Activated CD4-positive, alpha-beta memory T cell treated with anti-CD3 and anti-CD28 coated beads for 36 hours (primary cell): ENCODE data around the gene ANKMY1. TPM values are rescaled to one million over a fixed set of nuclear protein-coding genes. Genes with fewer than 3 reads are reported as not detected.
A peak's percentile ranks its signal among the peaks of the same experiment; 100 is the strongest.

ENCODE experiments used
- CTCF ChIA-PET: fragments of 350-600 bp; sonication (Branson Sonifier 250); formaldehyde crosslinking; loops from one replicate; lab custom pipeline; 2021; ENCODE audit warnings: antibody characterized with exemption, inconsistent platforms; lab: Charles Lee
- POLR2A ChIA-PET: fragments of 350-600 bp; sonication (Branson Sonifier 250); formaldehyde crosslinking; loops from one replicate; lab custom pipeline; 2021; ENCODE audit warnings: antibody characterized with exemption; lab: Charles Lee
- DNase-seq: peaks from one replicate; pipeline ENCODE4 v3.0.0-alpha.2; 2020
- H3K27ac Mint-ChIP-seq: one replicate; pipeline ENCODE4 v1.8.0; 2021; ENCODE audit warnings: mixed read lengths
- H3K27me3 Mint-ChIP-seq: one replicate; pipeline ENCODE4 v1.8.0; 2021; ENCODE audit warnings: mixed read lengths
- H3K36me3 Mint-ChIP-seq: one replicate; pipeline ENCODE4 v1.8.0; 2021; ENCODE audit warnings: mixed read lengths
- H3K4me1 Mint-ChIP-seq: one replicate; pipeline ENCODE4 v1.8.0; 2021; ENCODE audit warnings: low read depth, mixed read lengths
- H3K4me3 Mint-ChIP-seq: one replicate; pipeline ENCODE4 v1.8.0; 2021; ENCODE audit warnings: mild to moderate bottlenecking, mixed read lengths
- H3K9me3 Mint-ChIP-seq: one replicate; pipeline ENCODE4 v1.8.0; 2021; ENCODE audit warnings: mixed read lengths
- intact Hi-C: fragments of 100-400 bp; cut with micrococcal nuclease; formaldehyde crosslinking; loops from one replicate; pipeline ENCODE4 v1.15.1; 2023
- total RNA-seq, 2 experiments: library from RNA; stranded (reverse); gene quantifications; one replicate each; pipeline ENCODE4 v1.2.3, GENCODE V29; 2021

The ANKMY1 gene
- total RNA-seq, 2 experiments from 2014 or later = 18.4 to 19.1 TPM

- Mint-ChIP-seq H3K4me1 (no peaks in the 10 kb centered on the region), H3K9me3 (peaks cover 8% of the 10 kb centered on the region), H3K27ac (no peak overlapping the region), H3K36me3 (peaks cover 7% of the 10 kb centered on the region), H3K4me3 (no peak overlapping the region), H3K27me3 (no peaks in the 10 kb centered on the region)
- ChIA-PET CTCF (no interaction called here), POLR2A (no interaction called here)
- DNase-seq = peak; percentile 4
- intact Hi-C loops = no loop called here
Measured at GRCh38 chr2:240480834-240481623, 76.8 kb downstream of the ANKMY1 start.

- ChIA-PET POLR2A (no interaction called here), CTCF (no interaction called here)
- H3K4me3 Mint-ChIP-seq = no peak overlapping the region
- peaks cover 11% of the 10 kb centered on the region for H3K36me3 Mint-ChIP-seq
- H3K4me1 Mint-ChIP-seq = no peaks in the 10 kb centered on the region
- H3K27ac Mint-ChIP-seq = no peak overlapping the region
- intact Hi-C loops = no loop called here
- peaks cover 17% of the 10 kb centered on the region for H3K9me3 Mint-ChIP-seq
- peak; percentile 1 for DNase-seq
- H3K27me3 Mint-ChIP-seq = no peaks in the 10 kb centered on the region
Measured at GRCh38 chr2:240479111-240479501, 78.7 kb downstream of the ANKMY1 start.

GRCh38 chr2:240478346-240479110, 79.3 kb downstream of the ANKMY1 start:
- intact Hi-C loops = no loop called here
- DNase-seq = peak; percentile 1
- Mint-ChIP-seq H3K4me3 (no peak overlapping the region), H3K27ac (no peak overlapping the region), H3K36me3 (peaks cover 13% of the 10 kb centered on the region), H3K9me3 (peaks cover 22% of the 10 kb centered on the region), H3K27me3 (no peaks in the 10 kb centered on the region), H3K4me1 (no peaks in the 10 kb centered on the region)
- ChIA-PET POLR2A (no interaction called here), CTCF (no interaction called here)

GRCh38 chr2:240477916-240478315, 79.9 kb downstream of the ANKMY1 start:
- intact Hi-C loops = no loop called here
- peak; percentile 3 for DNase-seq
- ChIA-PET CTCF (no interaction called here), POLR2A (no interaction called here)
- no peak overlapping the region for H3K4me3 Mint-ChIP-seq
- H3K27me3 Mint-ChIP-seq = no peaks in the 10 kb centered on the region
- no peak overlapping the region for H3K27ac Mint-ChIP-seq
- peaks cover 27% of the 10 kb centered on the region for H3K9me3 Mint-ChIP-seq
- no peaks in the 10 kb centered on the region for H3K4me1 Mint-ChIP-seq
- H3K36me3 Mint-ChIP-seq = peaks cover 15% of the 10 kb centered on the region

- H3K36me3 Mint-ChIP-seq = peaks cover 15% of the 10 kb centered on the region
- H3K4me1 Mint-ChIP-seq = no peaks in the 10 kb centered on the region
- no peak overlapping the region for H3K27ac Mint-ChIP-seq
- ChIA-PET POLR2A (no interaction called here), CTCF (interaction anchor here (0.6 kb wide), 1 partner anchor 412 kb away, joined by 3 read pairs; no protein-coding TSS in a partner anchor)
- DNase-seq = no peak
- peaks cover 30% of the 10 kb centered on the region for H3K9me3 Mint-ChIP-seq
- H3K27me3 Mint-ChIP-seq = no peaks in the 10 kb centered on the region
- H3K4me3 Mint-ChIP-seq = no peak overlapping the region
- intact Hi-C loops = no loop called here
Measured at GRCh38 chr2:240473211-240473610, 84.6 kb downstream of the ANKMY1 start.

GRCh38 chr2:240472078-240472790, 85.6 kb downstream of the ANKMY1 start:
- no peaks in the 10 kb centered on the region for H3K27me3 Mint-ChIP-seq
- intact Hi-C loops = no loop called here
- no peak overlapping the region for H3K4me3 Mint-ChIP-seq
- ChIA-PET CTCF (no interaction called here), POLR2A (no interaction called here)
- H3K27ac Mint-ChIP-seq = no peak overlapping the region
- no peak for DNase-seq
- H3K9me3 Mint-ChIP-seq = peaks cover 30% of the 10 kb centered on the region
- no peaks in the 10 kb centered on the region for H3K4me1 Mint-ChIP-seq
- peaks cover 15% of the 10 kb centered on the region for H3K36me3 Mint-ChIP-seq

- Mint-ChIP-seq H3K4me3 (no peak overlapping the region), H3K9me3 (peaks cover 18% of the 10 kb centered on the region), H3K27me3 (no peaks in the 10 kb centered on the region), H3K4me1 (no peaks in the 10 kb centered on the region), H3K27ac (no peak overlapping the region), H3K36me3 (peaks cover 11% of the 10 kb centered on the region)
- CTCF ChIA-PET = no interaction called here
- intact Hi-C loops = no loop called here
- peak; percentile 3 for DNase-seq
- POLR2A ChIA-PET = no interaction called here
Measured at GRCh38 chr2:240469740-240470139, 88.0 kb downstream of the ANKMY1 start.

GRCh38 chr2:240469239-240469636, 88.5 kb downstream of the ANKMY1 start:
- Mint-ChIP-seq H3K27me3 (no peaks in the 10 kb centered on the region), H3K4me3 (no peak overlapping the region), H3K9me3 (peaks cover 14% of the 10 kb centered on the region), H3K4me1 (no peaks in the 10 kb centered on the region), H3K36me3 (peaks cover 6% of the 10 kb centered on the region), H3K27ac (no peak overlapping the region)
- peak; percentile 1 for DNase-seq
- POLR2A ChIA-PET = no interaction called here
- CTCF ChIA-PET = no interaction called here
- intact Hi-C loops = no loop called here

- Mint-ChIP-seq H3K36me3 (peaks cover 3% of the 10 kb centered on the region), H3K4me3 (no peak overlapping the region), H3K27me3 (no peaks in the 10 kb centered on the region), H3K27ac (no peak overlapping the region), H3K4me1 (no peaks in the 10 kb centered on the region), H3K9me3 (peaks cover 9% of the 10 kb centered on the region)
- intact Hi-C loops = no loop called here
- ChIA-PET POLR2A (no interaction called here), CTCF (no interaction called here)
- peak; percentile 2 for DNase-seq
Measured at GRCh38 chr2:240468303-240469238, 89.2 kb downstream of the ANKMY1 start.

- DNase-seq = peak; percentile 7
- no peak overlapping the region for H3K4me3 Mint-ChIP-seq
- H3K27me3 Mint-ChIP-seq = no peaks in the 10 kb centered on the region
- no peak overlapping the region for H3K27ac Mint-ChIP-seq
- no peaks in the 10 kb centered on the region for H3K36me3 Mint-ChIP-seq
- ChIA-PET POLR2A (no interaction called here), CTCF (no interaction called here)
- H3K9me3 Mint-ChIP-seq = peaks cover 3% of the 10 kb centered on the region
- intact Hi-C loops = no loop called here
- H3K4me1 Mint-ChIP-seq = no peaks in the 10 kb centered on the region
Measured at GRCh38 chr2:240467659-240468302, 90.0 kb downstream of the ANKMY1 start.

GRCh38 chr2:240467149-240467642, 90.6 kb downstream of the ANKMY1 start:
- no peak overlapping the region for H3K4me3 Mint-ChIP-seq
- H3K9me3 Mint-ChIP-seq = no peaks in the 10 kb centered on the region
- H3K27ac Mint-ChIP-seq = no peak overlapping the region
- intact Hi-C loops = no loop called here
- H3K36me3 Mint-ChIP-seq = no peaks in the 10 kb centered on the region
- CTCF ChIA-PET = no interaction called here
- peak; percentile 5 for DNase-seq
- H3K4me1 Mint-ChIP-seq = no peaks in the 10 kb centered on the region
- H3K27me3 Mint-ChIP-seq = no peaks in the 10 kb centered on the region
- POLR2A ChIA-PET = no interaction called here
